GM19467 (cell line): ENCODE measurements around the gene MLLT10.
"Not testable (repeated sequence)": the region's sequence is repeated elsewhere in the genome, so short reads cannot be mapped to it uniquely, and the experiment has no call there.

Source experiments
- ATAC-seq: cut with Tn5 transposase; IDR thresholded peaks from one replicate; pipeline ENCODE4 v1.9.1; 2021; ENCODE audit warnings: mild to moderate bottlenecking, moderate library complexity; ENCODE audit not compliant: unreplicated experiment

The MLLT10 gene

DNA sequence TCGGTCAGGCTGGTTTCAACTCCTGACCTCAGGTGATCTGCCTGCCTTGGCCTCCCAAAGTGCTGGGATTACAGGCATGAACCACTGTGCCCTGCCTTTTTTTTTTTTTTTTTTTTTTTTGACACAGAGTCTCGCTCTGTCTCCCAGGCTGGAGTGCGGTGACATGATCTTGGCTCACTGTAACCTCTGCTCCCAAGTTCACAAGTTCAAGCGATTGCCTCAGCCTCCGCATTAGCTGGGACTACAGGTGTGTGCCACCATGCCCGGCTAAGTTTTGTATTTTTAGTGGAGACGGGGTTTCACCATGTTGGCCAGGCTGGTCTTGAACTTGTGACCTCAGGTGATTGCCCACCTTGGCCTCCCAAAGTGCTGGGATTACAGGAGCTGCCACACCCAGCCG, 94.6 kb downstream of the MLLT10 start:
- ATAC-seq, result not testable (repeated sequence)

- ATAC-seq, result no peak
Measured at GRCh38 chr10:21634599-21635365, 100.8 kb downstream of the MLLT10 start.

DNA sequence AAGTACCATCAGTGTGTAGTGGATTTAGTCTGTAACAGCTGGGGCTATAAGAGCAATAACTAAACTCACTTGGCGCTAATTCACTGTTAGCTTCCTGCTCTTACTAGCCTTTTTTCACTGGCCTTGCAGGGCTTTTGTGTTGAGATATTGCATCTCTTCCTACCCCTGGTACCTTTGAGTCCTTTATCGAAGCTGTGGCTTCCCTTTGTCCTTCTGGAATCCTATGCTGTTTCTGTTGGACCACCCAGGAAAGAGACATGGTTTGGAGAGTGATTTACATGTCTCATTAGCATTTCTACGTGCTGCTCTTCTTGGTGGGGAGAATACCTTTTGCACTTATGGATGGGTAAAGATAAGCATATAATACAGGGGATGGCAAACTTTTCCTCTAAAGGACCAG, 103.8 kb downstream of the MLLT10 start:
- no peak for ATAC-seq

DNA sequence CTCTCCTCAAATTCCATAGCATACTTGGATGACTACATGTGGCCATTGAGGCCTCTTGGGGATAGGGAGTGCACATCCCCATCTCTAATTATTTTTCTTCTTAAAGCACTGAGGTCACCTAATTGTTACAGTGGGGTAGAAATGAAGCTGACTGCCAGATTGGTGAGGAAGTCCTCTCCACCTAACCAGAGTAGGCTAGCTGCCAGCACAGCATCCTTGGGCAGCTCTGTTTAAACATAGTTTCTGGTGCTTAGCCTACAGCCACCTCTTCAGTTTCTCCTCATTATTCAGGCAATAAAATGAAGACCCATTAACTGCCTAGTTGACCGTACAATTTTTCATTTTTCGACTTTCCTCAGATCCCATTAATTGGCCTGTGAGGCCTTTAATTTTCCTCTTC, 104.6 kb downstream of the MLLT10 start:
- ATAC-seq, result no peak

DNA sequence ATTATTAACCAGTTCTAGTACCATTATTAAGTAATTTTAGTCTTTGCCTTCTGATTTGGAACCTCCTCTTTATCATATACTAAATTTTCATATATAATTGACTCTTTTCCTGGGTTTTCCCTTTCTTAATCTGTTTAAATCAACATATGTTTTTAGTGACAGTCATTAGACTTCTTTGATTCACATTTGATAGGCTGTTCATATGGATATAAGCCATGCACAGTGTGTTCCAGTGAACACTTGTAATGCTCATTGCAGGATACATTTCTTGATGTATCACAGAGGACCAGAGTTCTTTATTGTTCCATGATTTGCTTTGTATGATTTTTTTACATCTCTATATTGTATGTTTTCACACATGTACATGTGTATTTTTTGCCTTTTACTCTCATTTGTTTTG, 114.0 kb downstream of the MLLT10 start:
- no peak for ATAC-seq

GRCh38 chr10:21649454-21649872, 115.4 kb downstream of the MLLT10 start:
- no peak for ATAC-seq

DNA sequence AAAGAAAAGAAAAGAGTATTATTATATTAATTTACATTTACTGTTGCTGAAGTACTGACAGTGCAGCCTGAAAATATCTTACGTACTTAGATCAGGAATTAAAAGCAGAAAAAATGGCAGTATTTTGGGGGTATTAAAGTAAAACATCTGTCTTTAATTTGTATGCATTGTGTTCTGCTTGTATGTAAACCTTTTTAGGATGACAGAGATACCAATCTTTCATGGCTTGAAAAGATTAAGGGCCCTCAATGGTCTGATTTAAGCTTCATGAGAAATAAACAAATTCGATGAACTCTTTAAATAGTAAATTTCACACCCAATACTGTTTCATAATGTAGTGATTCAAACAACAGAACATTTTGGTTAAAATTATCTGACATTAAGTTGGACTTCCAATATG, 116.3 kb downstream of the MLLT10 start:
- ATAC-seq, result no peak

- ATAC-seq, result no peak
Measured at GRCh38 chr10:21655236-21655635, 121.2 kb downstream of the MLLT10 start.

DNA sequence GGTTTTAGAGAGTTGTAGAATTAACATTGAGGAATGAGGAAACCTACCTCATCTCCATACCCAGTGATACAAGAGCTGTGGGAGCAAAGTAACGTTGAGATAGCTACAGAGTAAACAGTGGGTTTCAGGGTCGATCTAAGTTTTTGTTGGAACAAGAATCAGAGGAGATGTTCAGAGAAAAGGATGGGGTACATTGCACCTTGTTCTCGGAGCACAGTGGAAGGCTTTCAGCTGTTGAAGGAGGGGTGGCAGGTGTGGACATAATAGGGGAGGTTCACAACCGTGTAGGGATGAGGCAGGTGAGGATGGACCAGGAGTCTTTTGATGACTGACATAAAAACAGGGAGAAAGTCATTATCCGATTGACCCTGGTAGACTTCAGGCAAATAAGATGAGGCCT, 121.7 kb downstream of the MLLT10 start:
- ATAC-seq, result no peak

- no peak for ATAC-seq
Measured at GRCh38 chr10:21661087-21661486, 127.1 kb downstream of the MLLT10 start.

- ATAC-seq, result no peak
Measured at GRCh38 chr10:21661935-21662334, 127.9 kb downstream of the MLLT10 start.

DNA sequence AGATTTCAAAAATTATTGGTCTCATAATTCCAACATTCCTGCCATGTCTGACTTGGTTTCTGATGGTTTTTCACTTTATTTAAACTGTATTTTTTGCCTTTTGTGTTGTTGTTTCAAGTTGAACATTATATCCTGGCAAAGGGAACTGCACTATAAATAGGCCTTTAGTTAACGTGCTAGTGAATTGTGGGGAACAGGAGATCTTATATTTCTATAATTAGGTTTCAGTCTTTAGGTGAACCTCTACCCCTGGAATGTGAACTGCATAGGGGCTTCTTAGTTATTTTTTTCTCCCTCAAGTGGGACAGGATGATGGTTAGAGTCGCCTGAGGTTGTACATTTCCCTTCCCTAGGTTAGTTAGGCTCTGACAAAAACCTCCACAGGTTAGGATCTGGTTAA, 128.6 kb downstream of the MLLT10 start:
- no peak for ATAC-seq

DNA sequence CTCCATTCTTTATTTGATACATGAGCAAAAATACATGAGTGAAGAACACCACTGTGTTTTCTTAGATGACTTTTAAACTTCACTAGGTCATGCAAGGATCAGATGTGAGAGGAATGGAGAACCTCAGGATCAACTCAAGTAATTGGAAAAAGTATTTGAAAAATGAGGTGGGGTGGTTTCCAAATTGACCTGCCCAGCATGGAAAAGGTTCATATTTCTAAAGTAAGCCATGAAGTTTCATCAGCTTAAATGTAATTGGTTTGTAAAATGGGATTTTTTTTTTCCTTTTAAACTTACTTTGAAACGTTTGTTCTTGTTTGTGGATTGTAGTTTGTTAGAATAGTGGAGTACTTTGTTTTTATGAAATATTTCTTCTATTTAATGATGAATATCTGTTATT, 134.8 kb downstream of the MLLT10 start:
- ATAC-seq, result no peak

DNA sequence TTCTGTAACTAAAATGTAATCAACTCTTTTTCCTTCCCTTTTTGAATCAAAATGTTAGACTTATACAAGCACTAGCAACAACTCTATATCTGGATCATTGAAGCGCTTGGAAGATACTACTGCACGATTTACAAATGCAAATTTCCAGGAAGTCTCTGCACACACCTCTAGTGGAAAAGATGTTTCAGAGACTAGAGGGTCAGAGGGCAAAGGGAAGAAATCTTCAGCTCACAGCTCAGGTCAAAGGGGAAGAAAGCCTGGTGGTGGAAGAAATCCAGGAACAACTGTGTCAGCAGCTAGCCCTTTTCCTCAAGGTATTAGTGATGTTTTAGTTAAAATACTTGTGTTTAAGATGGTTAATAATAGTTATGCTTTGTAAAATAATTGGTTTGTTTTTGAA, 136.4 kb downstream of the MLLT10 start:
- ATAC-seq, result no peak

DNA sequence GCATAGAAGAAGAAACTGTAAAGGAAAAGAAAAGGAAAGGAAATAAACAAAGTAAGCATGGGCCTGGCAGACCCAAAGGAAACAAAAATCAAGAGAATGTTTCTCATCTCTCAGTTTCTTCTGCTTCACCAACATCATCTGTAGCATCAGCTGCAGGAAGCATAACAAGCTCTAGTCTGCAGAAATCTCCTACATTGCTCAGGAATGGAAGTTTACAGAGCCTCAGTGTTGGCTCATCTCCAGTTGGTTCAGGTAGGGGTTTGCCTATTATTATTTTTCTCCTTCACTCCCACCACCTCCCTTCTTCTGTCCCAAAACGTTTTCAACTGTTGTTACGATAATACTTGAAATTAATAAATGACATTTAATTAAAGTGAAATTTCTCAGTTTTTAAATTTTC, 139.6 kb downstream of the MLLT10 start:
- ATAC-seq, result no peak

DNA sequence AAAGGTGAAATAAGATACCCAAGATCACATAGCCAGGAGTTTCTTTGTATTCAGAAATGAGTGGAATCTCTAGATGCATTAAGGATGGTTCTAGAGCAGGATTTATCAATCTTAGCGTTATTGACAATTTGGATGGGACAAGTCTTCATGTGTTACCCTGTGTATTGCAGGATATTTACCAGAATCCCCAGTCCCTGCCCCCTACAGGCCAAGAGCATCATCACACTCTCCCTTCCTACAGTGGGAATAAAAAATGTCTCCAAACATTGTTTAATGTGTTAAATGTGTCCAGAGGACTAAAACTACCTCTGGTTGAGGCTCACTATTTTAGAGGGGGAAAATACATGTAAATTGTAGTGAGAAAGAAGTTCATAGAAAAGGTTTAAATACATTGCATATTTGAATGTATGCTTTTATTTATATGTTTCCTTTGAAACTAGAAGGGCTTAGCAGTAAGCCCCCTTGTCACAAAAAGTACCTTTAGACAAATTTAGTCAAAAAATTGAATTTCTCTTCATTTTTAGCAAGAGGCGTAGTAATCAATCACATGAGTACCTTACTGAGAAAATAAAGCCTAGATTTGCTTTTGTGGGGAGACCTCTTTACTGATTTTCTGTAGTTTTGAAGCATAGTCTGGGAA, 141.2 kb downstream of the MLLT10 start:
- no peak for ATAC-seq

DNA sequence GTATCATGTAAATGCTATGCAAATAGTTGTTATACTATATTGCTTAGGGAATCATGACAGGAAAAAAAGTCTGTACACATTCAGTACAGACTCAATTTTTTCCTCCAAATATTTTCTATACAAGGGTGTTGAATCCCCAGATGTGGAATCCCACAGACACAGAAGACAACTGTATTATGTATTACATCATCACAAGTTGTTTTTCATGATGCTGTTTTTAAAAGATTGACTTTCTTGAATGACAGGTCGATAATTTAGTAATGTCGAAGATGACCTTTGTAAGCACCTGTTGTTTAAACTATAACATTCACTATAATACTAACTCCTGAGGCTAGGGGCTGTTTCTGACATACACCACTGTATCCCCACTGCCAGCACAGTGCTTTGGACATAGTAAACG, 143.5 kb downstream of the MLLT10 start:
- ATAC-seq, result no peak

DNA sequence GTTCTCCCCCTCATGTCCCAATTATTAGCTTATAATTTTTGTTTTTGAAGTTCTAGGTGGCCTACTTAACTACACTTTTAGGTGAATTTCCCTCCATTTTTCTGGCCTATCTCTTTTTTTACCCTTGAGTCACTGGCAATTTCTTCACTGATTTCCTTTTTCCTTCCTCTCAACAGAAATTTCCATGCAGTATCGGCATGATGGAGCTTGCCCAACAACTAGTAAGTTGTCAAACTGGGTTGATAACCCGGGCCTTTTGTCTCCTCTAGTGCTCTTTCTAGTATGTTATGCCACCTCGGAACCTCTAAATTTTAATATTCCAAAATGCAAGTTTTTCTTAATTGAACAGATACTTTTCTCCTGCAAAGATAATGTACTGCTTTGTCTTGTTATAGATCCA, 147.1 kb downstream of the MLLT10 start:
- no peak for ATAC-seq

GRCh38 chr10:21687266-21688008, 153.4 kb downstream of the MLLT10 start:
- no peak for ATAC-seq

DNA sequence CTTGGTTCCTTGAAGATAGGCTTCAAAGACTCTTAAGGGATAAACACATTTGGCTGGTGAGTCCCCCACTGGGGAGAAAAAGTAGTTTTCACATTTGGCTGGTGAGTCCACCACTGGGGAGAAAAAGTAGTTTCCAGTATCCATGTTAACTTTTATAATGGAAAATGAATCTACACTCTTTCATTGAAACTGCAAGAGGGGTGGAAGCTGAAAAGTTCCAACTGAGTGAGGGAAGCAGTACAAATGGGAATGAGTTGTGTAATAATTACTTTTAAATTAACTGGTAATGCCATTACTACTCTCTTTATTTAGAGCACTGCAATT, 153.9 kb downstream of the MLLT10 start:
- ATAC-seq, result no peak

- ATAC-seq, result no peak
Measured at GRCh38 chr10:21688870-21689269, 154.8 kb downstream of the MLLT10 start.

GRCh38 chr10:21689881-21690280, 155.8 kb downstream of the MLLT10 start:
- no peak for ATAC-seq
